Measurements from ENCODE around the gene PAX5.

Gene PAX5

DNA sequence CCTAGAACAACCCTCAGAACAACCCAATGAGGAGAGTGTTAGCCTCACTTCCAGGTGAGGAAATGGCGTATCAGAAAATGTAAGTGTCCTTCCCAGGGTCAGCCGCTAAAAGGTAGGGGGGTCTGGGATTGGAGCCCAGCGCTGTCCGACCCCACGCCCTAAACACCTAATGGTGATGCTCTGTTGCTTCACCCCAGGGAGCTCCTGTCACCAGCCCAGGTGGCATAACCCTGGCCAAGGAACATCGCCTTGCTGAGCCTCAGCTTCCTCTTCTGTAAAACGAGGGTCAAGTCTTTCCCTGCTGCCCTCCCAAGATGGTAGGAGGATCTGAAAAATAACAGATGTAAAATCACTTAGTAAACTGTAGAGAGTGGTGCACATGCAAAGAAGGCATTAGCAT, 132.5 kb downstream of the PAX5 start:
- no peak for DNase-seq (ENCODE audit: low read depth)

DNA sequence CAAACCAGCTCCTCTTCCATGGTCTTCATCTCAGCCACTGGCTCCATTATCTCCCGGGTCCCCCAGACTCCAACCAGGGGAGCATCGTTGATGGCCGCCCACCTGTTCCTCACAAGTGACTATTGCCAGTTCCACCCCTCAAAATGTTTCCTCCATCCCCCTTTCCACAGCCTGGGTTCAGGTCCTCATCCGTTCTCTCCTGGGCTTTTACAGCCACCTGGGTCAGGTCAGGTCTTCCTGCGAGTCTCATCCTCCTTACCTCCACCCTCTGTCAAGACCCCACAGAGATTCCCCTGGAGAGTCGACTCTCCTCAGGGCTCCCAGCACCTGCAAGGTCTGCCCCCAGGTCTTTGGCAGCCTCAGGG, 133.2 kb downstream of the PAX5 start:
- no peak for DNase-seq (ENCODE audit: low read depth)

DNA sequence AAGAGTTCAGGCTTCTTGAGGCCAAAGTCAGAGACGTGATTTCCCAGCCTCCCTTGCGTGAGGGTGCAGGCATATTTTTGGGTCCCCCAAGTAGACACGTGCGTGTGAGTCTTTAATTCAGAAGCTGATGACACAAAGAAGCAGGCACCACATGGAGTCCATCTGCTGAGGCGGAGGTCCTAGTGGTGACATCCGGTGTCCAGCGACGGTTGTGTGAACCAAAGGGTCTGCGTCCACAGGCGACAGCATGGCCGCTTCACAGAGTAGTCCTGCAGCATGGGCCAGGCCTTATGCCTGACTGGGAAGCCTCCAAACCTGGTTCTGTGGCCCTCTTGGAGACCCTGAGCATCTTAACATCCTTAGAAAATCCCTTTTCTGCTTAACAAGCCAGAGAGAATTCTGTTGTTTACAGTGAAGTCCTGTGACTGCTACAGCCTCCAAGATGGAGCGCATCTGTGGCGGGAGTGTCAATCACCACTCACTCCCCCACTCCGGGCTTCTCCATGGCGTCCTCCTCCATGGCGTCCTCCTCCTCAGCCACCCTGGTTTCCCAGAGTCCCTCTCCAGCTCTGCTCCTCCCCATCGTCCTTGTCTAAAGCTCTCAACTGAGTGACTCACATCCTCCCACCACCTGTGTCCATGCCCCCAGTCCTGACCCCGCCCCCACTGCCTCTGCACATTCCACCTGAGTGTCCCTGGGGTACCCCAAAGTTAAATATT, 133.8 kb downstream of the PAX5 start:
- DNase-seq (ENCODE audit: low read depth) = no peak

DNA sequence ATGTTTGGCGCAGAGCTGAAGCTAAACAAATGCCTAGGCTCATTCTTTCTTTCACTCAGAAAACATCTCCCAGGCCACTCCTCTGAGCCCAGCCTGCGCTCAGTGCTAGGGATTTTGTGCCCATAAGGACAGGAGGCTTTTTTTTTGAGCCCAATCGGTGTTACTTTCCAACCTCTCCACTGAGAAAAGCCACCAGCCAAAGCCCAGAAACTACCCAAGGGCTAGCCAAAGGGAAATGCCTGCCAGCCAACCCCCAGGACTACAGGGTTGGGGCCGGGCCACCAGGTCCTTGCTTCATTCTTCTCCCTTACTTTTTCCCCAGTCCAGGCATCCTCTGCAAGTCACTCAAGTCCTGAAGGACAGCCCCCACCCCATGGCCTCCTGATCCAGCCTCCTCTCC, 134.7 kb downstream of the PAX5 start:
- no peak for DNase-seq (ENCODE audit: low read depth)

DNA sequence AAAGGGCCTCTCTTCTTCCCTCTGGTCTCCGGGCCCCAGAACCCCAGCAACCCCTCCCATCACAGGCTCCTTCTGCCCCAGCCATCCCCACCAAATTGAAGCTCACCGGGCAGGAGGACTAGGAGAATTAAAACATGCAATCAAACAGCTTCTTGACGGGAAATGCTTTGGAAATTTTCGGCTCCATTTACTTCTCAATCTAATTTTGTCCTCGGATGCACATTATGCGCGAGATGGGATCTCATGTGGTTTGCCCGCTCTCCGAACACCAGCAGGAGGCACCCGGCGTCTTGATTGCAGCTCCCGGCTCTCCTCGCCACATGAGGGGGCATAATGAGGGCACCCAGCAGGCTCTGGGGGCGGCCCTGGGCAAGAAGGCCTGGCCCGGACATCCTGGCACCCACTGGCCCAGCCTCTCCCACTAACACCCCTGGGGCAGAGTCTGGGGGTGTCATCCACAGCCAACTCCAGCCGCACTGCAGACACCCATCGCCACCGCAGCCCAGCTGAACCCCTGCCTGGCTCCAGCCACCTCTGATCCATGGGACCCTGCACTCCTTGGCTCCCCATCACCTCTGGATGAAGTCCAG, 135.5 kb downstream of the PAX5 start:
- DNase-seq (ENCODE audit: low read depth) = no peak

DNA sequence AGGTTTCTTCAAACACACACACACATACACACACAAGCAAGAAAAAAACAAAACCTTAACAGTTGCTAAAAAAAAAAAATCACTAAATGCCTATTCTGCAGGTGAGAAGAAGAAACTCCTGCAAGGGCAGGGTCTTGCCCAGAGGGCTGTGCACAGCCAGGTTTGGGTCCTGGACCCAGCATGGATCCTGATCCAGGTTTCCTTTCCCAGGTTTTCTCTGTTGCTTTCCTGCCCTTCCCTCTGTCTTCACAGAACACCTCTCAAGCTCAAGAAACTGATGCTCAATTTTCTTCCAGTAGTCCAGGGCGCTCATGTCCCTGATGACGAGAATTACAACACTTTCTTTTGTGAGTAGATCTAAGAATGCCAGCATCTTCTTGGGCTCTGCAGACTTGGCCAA, 136.6 kb downstream of the PAX5 start:
- no peak for DNase-seq (ENCODE audit: low read depth)

DNA sequence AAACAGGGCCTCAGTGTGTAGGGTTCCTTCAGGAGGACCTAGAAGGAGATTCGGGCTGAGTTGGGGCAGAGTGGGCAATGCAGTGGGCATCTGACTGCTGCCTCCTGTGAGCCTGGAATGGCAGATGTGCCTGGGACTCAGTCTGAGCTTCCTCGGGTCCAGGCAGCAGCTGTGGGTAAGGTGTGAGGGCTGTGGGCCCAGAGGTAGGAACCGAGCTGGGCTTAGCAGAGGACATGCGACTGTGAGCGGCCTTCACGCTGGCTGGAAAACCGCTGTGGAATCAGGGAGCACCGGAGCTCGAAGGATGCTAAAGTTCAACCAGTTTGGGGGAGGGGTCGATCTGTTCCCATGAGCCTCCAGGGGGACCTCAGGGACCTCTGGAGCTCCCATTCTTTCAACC, 137.0 kb downstream of the PAX5 start:
- no peak for DNase-seq (ENCODE audit: low read depth)

DNA sequence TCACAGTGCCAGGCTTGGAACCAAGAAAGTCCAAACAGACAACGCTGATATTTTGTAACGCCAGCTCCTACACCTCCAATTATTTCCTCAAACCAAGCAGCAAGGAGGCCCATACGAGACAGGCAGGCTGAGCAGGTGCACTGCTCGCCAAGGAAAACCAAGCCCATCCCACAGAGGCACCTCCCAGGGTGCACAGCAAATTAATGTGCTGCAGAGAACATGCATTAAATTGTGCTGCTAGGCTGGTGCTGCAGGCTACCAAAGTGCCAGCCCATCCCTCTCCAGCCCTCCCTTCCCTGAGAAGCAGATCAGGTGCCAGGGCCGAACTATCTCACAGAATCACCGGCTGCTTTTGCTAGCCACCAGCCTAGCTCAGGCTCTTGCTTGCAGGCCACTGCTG, 137.8 kb downstream of the PAX5 start:
- no peak for DNase-seq (ENCODE audit: low read depth)

DNA sequence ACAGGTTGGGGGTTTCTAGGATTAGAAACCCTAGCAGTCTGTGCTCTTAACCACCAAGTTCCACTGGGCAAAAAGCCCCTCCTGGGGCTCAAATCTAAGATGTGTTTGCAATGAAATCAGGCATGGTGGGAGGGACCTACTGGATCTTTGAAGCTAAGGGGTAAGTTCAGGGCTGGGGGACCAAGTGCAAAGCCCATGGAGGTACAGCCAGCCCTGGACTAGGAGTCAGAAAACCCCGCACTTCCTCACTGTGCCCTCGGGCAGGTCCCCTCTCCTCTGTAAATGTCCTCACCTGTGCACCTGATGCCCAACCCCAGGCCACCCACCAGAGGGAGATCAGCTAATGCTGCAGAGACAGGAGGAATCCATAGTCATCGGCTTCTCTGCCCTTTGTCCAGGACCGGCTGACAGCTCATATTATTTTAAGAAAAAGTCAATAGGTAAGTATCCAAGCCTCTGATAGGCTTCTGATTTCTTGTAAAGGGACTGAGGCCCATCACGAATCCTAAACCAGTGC, 138.3 kb downstream of the PAX5 start:
- no peak for DNase-seq (ENCODE audit: low read depth)

DNA sequence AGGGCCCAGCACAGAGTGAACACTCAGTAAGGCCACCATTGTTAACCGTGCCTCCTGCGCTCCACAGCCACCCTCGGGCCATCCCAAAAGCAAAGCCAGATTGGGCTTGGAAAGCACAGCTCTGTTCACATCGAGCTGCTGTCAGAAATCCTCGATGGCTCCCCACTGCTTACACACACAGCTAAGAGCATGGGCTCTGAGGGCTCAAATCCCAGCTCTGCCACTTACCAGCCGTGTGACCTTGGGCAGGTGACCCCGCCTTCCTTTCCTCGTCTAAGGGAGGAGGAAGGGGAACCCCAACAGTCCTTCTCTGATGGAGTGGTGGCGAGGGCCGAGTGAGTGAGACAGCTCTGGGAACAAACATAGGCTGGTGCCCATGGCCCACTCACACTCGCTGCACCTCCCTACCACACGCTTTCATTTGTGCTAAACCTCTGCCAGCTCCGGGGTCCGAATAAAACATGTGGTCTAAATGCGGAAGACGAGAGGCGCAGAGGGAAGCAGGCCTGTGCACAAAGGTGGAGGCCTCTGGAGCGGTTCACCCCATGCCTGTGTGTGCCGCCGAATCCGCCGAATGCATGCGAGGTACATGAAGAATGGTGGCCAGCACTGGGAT, 139.3 kb downstream of the PAX5 start:
- DNase-seq (ENCODE audit: low read depth) = no peak

DNA sequence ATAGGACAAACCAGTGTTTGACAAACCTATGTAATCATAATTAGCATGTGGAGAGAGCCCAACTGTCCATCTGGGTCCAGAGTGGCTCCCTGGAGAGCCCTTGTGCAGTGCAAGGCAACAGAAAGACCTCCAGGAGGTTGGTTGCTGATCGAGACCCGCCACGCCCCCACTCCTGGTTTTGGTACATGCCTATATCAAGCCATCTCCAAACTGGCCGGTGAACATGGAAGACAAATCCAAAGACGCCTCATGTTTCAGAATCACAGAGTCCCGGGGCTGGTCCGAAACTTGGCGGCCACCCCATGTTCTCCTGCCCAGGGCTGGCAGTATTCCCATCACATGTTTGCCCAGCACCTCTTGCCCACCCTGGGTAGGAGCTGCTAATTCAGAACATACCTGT, 140.2 kb downstream of the PAX5 start:
- DNase-seq (ENCODE audit: low read depth) = no peak

DNA sequence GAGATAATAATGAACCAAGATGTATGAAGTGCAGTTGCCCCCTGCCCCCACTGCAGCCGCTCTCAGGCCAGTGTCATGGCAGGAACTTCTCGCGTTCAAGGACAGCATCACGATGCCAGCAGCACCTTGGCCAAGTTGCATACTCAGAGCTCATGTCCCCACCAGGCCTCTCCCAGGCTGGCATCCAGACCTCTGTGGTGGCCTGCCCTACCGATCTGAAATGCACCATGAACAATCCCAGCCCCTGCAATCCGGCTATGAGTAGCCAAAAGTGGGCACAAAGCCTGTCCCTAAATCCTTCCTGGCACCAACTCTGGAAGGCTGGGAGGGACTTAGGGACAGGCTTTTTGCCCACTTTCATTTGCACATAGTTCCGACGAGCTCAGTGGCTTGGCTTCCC, 140.9 kb downstream of the PAX5 start:
- no peak for DNase-seq (ENCODE audit: low read depth)

DNA sequence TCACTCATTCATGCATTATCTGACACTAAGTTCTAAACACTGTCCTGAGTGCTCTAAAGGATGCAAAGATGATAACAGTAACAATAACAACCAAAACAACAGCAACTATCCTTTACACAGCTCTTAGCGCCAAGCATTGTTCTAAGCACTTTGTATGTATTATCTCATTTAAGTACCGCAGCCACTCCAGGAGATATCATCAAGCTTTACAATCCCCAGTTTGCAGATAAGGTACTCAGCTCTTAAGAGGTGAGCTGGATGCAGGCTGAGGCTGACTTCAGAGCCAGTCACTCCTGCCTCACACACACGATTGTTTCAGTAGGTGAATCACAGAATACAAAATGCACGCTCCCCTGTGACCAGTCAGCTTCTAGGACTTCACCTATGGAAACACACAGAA, 141.8 kb downstream of the PAX5 start:
- no peak for DNase-seq (ENCODE audit: low read depth)

DNA sequence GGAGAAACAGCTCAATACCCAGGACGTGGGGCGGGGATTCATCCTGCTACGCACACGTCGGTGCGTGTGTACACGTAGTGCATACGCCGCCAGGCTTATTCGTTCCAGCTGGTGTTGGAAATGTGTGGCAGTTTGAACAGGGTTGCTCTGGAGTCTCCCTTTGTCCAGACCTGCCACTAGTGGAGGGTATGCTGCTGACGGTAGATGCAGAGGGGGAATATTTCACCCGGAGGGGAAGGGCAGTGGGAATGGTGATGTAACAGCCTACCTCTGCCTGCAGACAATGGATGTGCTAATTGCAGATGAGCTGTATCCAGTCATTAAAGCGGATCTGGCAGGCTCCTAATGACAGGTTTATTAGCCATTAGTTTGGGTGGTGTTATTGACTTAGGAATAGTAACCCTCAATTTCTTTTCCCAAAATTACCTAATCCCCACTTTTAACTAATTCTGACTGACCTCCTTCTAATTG, 142.7 kb downstream of the PAX5 start:
- no peak for DNase-seq (ENCODE audit: low read depth)

DNA sequence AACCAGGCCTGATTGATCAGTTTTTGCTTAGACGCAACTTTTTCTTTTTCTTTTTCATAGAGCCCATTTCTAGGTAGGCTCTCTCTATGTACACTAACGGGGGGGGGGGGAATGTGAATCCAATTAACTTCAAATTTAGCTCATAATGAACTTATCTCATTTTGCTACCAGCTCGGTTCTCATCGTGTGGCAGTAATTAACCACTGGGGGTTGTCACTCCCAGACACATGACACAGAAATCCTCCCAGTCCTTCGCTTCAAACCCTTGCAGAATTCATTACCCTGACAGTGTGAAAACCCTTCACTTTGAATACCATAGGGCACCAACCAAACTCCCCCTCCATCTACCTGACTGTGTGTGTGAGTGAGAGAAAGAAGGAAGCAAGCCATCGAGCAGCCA, 144.2 kb downstream of the PAX5 start:
- DNase-seq (ENCODE audit: low read depth) = no peak

DNA sequence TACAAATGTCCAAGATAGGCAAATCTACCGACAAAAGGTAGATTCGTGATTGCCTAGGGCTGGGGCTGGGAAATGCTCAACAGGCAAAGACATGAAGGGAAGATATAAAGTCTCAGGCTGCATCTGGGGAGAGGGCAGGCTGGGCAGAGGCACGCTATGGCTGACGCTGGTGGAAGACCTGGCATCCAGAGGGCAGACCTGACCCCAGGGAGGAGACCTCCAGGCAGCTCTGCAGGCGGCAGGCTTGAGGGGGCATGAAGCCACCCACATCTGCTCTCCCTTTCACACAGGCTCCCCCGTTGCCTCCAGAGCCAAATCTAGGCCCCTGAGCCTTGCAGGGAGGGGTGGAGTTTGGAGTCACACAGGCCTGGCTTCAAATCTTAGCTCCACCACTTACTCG, 145.5 kb downstream of the PAX5 start:
- no peak for DNase-seq (ENCODE audit: low read depth)

DNA sequence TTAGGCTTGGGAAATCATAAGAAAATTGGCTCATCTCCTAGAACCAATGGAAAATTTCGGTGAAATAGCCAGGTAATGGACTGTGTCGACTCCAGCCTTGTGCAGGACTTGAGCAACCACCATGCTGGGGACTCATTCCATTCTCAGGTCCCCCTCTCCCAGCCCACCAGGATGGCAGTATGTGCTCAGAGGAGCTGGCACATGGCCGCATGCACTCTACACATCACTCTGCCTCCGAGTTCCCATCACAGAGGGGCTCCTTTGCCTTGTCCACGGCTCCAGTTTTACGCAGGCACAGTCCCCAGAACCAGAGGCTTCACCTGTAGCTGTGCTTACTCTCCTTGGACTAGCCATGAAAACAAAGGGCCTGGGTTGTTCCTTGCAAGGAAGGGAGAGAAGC, 149.3 kb downstream of the PAX5 start:
- DNase-seq (ENCODE audit: low read depth) = no peak

DNA sequence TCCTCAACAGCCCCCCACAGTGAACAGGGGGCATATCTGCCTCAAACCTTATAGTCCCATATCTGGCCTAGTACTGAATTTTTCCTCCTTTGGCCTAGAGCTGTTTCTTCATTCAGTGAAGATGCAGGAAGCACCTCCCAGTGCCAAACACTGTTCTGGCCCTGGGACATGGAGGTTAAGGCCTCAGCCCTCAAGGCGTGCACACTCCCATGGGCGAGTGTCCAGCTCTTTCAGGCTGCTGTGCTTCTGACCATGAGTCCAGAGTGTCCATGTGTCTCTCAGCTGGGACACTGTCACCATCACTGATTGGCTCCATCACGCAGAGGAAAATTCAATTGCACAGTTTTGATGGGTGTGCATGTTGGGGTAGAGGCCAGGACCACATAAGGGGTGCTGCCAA, 151.5 kb downstream of the PAX5 start:
- DNase-seq (ENCODE audit: low read depth) = no peak

DNA sequence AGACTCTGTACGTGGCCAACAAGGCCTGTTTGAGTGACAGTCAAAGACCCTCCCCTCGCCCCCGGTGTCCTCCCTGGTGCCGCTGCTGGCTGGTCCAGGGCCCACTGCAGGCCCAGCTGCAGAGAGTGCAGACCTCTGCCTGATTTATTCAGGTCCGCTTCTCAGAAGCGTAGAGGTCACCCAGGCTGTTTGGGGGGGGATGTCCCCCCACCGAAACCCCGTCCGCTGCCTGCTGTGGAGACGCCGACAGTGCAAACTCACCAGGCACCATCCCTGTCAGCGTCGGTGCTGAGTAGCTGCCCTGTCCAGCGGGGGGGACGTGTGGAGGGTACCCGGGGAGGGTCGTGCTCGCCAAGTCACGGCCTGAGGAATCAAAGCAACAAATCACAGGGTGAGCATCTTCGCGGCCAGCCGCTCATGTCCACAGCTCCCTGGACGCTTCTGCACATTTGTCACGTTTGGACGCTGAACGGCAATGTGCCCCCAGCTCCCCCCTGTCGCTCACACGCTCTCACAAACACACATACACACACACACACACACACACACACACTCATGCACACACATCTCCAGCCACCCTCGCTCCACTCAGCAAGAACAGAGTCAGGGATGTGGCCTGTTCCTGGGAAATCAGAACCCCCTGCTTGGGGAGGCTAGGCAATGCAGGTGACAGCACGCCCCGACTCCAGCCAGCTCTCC, 152.2 kb downstream of the PAX5 start:
- DNase-seq (ENCODE audit: low read depth) = no peak

DNA sequence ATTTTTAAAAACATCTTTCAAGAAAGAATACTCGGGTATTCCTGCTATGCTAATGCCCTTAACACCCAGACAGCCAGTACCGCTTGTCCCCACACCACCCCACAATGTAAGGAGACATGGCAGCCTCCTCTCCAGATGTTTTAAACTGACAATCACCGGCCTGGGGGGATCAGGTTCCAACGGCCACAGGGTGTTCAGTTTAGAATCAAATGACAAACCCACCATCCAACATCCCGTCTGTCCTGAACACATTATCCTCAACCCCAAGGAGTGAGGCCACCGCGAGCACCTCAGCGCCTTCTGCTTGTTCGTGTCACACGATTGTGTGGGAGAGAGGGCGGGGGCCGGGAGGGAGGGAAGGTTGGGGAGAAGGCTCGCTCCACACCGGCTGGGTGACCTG, 152.8 kb downstream of the PAX5 start:
- DNase-seq (ENCODE audit: low read depth) = no peak

DNA sequence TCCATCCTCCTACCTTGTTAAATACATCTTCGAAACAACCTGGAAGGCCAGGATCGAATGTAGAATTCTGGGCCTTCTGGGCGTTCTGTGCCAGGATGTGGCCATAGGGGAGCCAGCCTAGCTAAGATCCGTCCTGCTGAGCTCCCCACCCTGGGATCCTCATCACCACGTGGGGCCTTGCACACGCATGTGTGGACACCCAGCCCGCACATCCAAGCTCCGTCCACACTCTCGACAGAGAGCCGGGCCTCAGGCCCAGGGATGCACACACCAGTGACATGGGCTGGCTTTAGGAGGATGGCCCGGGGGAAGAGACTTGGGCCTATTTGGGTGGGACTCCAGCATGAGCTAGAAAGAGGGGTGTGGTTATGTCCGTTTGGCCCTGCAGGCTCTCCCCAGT, 154.0 kb downstream of the PAX5 start:
- DNase-seq (ENCODE audit: low read depth) = no peak

DNA sequence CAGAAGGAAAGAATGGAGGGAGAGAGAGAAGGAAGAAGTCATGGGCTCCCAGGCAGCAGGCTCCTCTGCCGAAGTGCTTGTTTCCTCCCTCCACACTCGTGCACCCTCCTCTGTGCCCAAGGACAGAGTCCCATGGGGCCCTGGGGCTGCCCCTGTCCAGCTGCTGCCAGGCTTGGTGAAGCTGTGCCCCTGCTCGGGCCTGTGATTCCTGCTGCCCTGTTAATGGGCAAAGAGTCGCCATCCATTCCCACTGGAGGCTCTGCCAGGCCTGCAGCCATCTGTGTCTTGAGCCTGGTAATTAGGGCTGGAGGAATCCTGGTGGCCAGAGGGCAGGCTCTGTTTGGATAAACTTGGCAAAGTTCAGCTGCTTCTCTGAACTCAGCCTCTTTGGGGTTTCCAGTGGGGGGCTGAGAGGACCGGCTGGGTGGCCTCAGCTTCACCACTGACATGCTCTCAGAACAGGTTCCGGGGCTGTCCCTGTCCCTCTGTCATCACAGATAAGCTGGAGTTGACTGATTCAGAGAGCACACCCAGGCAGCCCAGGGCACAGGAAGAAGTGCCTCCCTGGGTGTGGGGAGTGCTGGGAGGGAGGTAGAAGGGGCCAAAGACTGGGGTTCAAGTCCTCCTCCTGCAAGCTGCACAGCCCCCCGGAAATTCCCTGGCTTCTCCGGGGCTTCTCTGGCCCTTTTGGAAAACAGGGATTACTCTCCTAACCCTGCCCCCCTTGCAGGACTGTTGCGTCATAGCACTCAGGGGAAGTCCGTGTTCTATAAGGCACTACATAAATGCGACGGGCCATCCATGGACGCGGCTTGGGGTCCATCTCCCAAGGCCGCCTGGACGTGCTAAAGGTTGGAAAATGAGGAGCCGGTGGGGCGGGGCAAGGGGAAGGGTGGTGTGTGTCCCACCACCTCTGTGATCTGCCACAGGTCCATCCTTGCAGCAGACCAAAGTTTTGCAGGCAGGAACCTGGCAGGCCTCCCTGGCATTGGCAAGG, 154.8 kb downstream of the PAX5 start:
- no peak for DNase-seq (ENCODE audit: low read depth)
